Measurements from ENCODE around the gene USO1. TPM values are rescaled to one million over a fixed set of nuclear protein-coding genes. Genes with fewer than 3 reads are reported as not detected.

The USO1 gene
- total RNA-seq, 1 experiment from 2014 or later: 110 TPM

- no peak overlapping the region for H2AFZ ChIP-seq (ENCODE audit: low read length)
- H3T11ph ChIP-seq (ENCODE audit: low read length): no peak overlapping the region
- no peaks in the 10 kb centered on the region for H3K79me1 ChIP-seq (ENCODE audit: insufficient read depth, low read depth, low read length, poor library complexity, severe bottlenecking)
- DNase-seq: no peak
- Mint-ChIP-seq H3K36me3 (ENCODE audit: insufficient read depth in 1 of 3, low read depth in 3 of 3) (peaks cover 24 to 56% (median 37%) of the 10 kb centered on the region in 3 experiments), H3K4me3 (no peak overlapping the region), H3K27me3 (ENCODE audit: low read depth) (no peaks in the 10 kb centered on the region), H3K27ac (peak overlapping the region; percentile 3 to 75 (median 7); a peak in 1 of 7 replicates), H3K4me1 (peaks cover 19 to 25% of the 10 kb centered on the region in 2 experiments), H3K9me3 (no peaks in the 10 kb centered on the region)
- H3K18ac ChIP-seq (ENCODE audit: insufficient read length, low read depth, low read length): no peak overlapping the region
- H4K20me1 ChIP-seq (ENCODE audit: control insufficient read depth, insufficient read depth, insufficient read length): no peaks in the 10 kb centered on the region
- H2AK5ac ChIP-seq (ENCODE audit: insufficient read length, low read length): no peak overlapping the region
- H3K14ac ChIP-seq (ENCODE audit: insufficient read depth, low read length): no peak overlapping the region
- no peak overlapping the region for H2BK5ac ChIP-seq (ENCODE audit: insufficient read length, low read length)
- no peak overlapping the region for H2BK20ac ChIP-seq (ENCODE audit: low read depth, low read length, poor library complexity, severe bottlenecking)
- H2BK120ac ChIP-seq (ENCODE audit: low read depth, low read length, poor library complexity, severe bottlenecking): no peak overlapping the region
- no peak overlapping the region for H4K8ac ChIP-seq (replicated peaks; ENCODE audit: insufficient read length, low read depth, low read length)
- no peaks in the 10 kb centered on the region for H3K23me2 ChIP-seq (ENCODE audit: insufficient read length, low read depth, low read length, poor library complexity, severe bottlenecking)
- no peak overlapping the region for H3K9ac ChIP-seq (ENCODE audit: extremely low read depth, insufficient read length, low read length)
- no peak overlapping the region for H3K4ac ChIP-seq (ENCODE audit: low read depth, low read length)
- no peaks in the 10 kb centered on the region for H3K27me3 ChIP-seq (ENCODE audit: insufficient read depth, low read length)
- H3K4me1 ChIP-seq (ENCODE audit: insufficient read depth, low read length): peaks cover 4% of the 10 kb centered on the region; the same call in 1 of the 2 replicates
- no peak overlapping the region for H3K4me2 ChIP-seq (ENCODE audit: insufficient read depth, insufficient read length, low read length)
- no peak overlapping the region for H2BK12ac ChIP-seq (ENCODE audit: insufficient read length, low read depth, low read length)
- no peak overlapping the region for H2BK15ac ChIP-seq (ENCODE audit: low read depth, low read length)
- no peak overlapping the region for H3K23ac ChIP-seq (ENCODE audit: insufficient read length, low read depth, low read length)
- H3K56ac ChIP-seq (ENCODE audit: insufficient read length, low read depth, low read length): no peak overlapping the region
- H3K79me2 ChIP-seq (ENCODE audit: insufficient read depth, low read length): peaks cover 9% of the 10 kb centered on the region; the same call in 1 of the 2 replicates
- WGBS (ENCODE audit: extremely low coverage, insufficient read length, low lambda C conversion rate): no CpG with 5 or more reads among the region's 3 CpGs
- no peak for TF ChIP-seq CTCF (conservative IDR thresholded peaks at IDR 0.05)
- H3K27ac ChIP-seq (ENCODE audit: insufficient read length, low read depth, low read length): no peak overlapping the region
- no peaks in the 10 kb centered on the region for H3K9me3 ChIP-seq (ENCODE audit: control insufficient read depth, low read depth, low read length)
- no peak overlapping the region for H4K5ac ChIP-seq (ENCODE audit: insufficient read length, low read depth, low read length)
- no peak overlapping the region for H4K91ac ChIP-seq (ENCODE audit: insufficient read length, low read depth, low read length)
Measured at GRCh38 chr4:75696071-75696470, 28.3 kb upstream of the USO1 start.

All from H9 (cell line).